Measurements from ENCODE around the gene KANSL1. TPM values are rescaled to one million over a fixed set of nuclear protein-coding genes. Genes with fewer than 3 reads are reported as not detected.

Gene KANSL1
- total RNA-seq, 1 experiment from 2014 or later, result 72.7 TPM

- no peak overlapping the region for H3K27ac Mint-ChIP-seq
- H3K4me3 Mint-ChIP-seq, result no peak overlapping the region
- ChIA-PET CTCF (interaction anchor here (4.0 kb wide), 1 partner anchor 14 kb away, joined by 35 read pairs; no protein-coding TSS in a partner anchor), POLR2A (no interaction called here)
- H3K27me3 Mint-ChIP-seq (ENCODE audit: low read depth), result 0 out of 2 replicates have a peak, but pooled peaks cover 2% of the 10 kb centered on the region
- ATAC-seq (no peak), DNase-seq (ENCODE audit: low spot score) (no peak)
- TF ChIP-seq ZNF512 (CRISPR knock-in tag; IDR thresholded peaks at IDR 0.05; ENCODE audit: borderline replicate concordance) (no peak), ZNF263 (CRISPR knock-in tag; IDR thresholded peaks at IDR 0.05; ENCODE audit: low read depth) (no peak), IRF2 (CRISPR knock-in tag; IDR thresholded peaks at IDR 0.05; ENCODE audit: borderline replicate concordance, low read depth) (no peak), RORB (CRISPR knock-in tag; IDR thresholded peaks at IDR 0.05) (no peak), EMX1 (CRISPR knock-in tag; IDR thresholded peaks at IDR 0.05) (no peak), HMGXB4 (CRISPR knock-in tag; IDR thresholded peaks at IDR 0.05) (no peak), NFE2L1 (CRISPR knock-in tag; IDR thresholded peaks at IDR 0.05) (no peak), CBFB (CRISPR knock-in tag; IDR thresholded peaks at IDR 0.05; ENCODE audit: low read depth) (no peak), IRF1 (CRISPR knock-in tag; IDR thresholded peaks at IDR 0.05) (no peak), MXD4 (CRISPR knock-in tag; IDR thresholded peaks at IDR 0.05; ENCODE audit: borderline replicate concordance) (no peak), CREM (CRISPR knock-in tag; IDR thresholded peaks at IDR 0.05) (no peak), NR3C1 (CRISPR knock-in tag; conservative IDR thresholded peaks at IDR 0.05; ENCODE audit: low read depth) (no peak), ZNF121 (CRISPR knock-in tag; IDR thresholded peaks at IDR 0.05) (no peak)
- TF ChIP-seq, protein P1, sequence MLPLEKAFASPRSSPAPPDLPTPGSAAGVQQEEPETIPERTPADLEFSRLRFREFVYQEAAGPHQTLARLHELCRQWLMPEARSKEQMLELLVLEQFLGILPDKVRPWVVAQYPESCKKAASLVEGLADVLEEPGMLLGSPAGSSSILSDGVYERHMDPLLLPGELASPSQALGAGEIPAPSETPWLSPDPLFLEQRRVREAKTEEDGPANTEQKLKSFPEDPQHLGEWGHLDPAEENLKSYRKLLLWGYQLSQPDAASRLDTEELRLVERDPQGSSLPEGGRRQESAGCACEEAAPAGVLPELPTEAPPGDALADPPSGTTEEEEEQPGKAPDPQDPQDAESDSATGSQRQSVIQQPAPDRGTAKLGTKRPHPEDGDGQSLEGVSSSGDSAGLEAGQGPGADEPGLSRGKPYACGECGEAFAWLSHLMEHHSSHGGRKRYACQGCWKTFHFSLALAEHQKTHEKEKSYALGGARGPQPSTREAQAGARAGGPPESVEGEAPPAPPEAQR (CRISPR knock-in tag; IDR thresholded peaks at IDR 0.05), result no peak
- TF ChIP-seq, protein P2, sequence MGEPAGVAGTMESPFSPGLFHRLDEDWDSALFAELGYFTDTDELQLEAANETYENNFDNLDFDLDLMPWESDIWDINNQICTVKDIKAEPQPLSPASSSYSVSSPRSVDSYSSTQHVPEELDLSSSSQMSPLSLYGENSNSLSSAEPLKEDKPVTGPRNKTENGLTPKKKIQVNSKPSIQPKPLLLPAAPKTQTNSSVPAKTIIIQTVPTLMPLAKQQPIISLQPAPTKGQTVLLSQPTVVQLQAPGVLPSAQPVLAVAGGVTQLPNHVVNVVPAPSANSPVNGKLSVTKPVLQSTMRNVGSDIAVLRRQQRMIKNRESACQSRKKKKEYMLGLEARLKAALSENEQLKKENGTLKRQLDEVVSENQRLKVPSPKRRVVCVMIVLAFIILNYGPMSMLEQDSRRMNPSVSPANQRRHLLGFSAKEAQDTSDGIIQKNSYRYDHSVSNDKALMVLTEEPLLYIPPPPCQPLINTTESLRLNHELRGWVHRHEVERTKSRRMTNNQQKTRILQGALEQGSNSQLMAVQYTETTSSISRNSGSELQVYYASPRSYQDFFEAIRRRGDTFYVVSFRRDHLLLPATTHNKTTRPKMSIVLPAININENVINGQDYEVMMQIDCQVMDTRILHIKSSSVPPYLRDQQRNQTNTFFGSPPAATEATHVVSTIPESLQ (CRISPR knock-in tag; IDR thresholded peaks at IDR 0.05), result no peak
- no peaks in the 10 kb centered on the region for H3K36me3 Mint-ChIP-seq
- peaks cover 5% of the 10 kb centered on the region for H3K9me3 Mint-ChIP-seq
- 0 out of 2 replicates have a peak, but pooled peaks cover 3% of the 10 kb centered on the region for H3K4me1 Mint-ChIP-seq
Measured at GRCh38 chr17:45985447-45985846, 207.8 kb downstream of the KANSL1 start.

DNA sequence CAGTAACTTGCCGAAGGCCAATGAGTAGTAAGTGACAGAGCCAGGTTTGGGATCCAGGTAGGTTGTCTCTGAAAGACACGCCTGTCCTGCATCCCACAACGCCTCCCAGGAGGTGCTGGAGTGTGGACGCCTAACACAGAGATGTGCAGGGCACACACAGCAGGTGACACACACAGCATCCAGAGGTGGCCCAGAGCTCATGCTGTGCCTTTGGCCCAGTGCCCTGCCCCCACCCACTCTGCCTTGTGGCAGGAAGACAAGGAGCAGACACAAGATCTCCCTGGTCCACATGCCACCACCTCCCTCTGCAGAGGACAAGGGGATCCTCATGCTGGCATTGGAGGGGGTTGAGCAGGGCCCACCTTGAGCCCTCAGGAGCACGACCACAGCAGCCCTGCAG lies 208.9 kb downstream of the KANSL1 start:
- no peak for ATAC-seq
- no peak overlapping the region for H3K4me3 Mint-ChIP-seq
- H3K4me1 Mint-ChIP-seq, result 0 out of 2 replicates have a peak, but pooled peaks cover 3% of the 10 kb centered on the region
- no peaks in the 10 kb centered on the region for H3K36me3 Mint-ChIP-seq
- ChIA-PET POLR2A (no interaction called here), CTCF (interaction anchor here (1.1 to 4.0 kb wide), 2 partner anchors 13 to 60 kb away, joined by 3 to 35 read pairs; no protein-coding TSS in a partner anchor)
- DNase-seq (ENCODE audit: low spot score), result no peak
- no peak overlapping the region for H3K27ac Mint-ChIP-seq
- no peaks in the 10 kb centered on the region for H3K27me3 Mint-ChIP-seq (ENCODE audit: low read depth)
- no peaks in the 10 kb centered on the region for H3K9me3 Mint-ChIP-seq
- TF ChIP-seq SP1 (CRISPR knock-in tag; conservative IDR thresholded peaks at IDR 0.05) (no peak), SMAD3 (CRISPR knock-in tag; IDR thresholded peaks at IDR 0.05; ENCODE audit: borderline replicate concordance) (no peak), ZNF138 (CRISPR knock-in tag; conservative IDR thresholded peaks at IDR 0.05) (no peak), STAT6 (CRISPR knock-in tag; conservative IDR thresholded peaks at IDR 0.05; ENCODE audit: low read depth) (no peak), JAZF1 (CRISPR knock-in tag; IDR thresholded peaks at IDR 0.05) (no peak), SMAD4 (CRISPR knock-in tag; IDR thresholded peaks at IDR 0.05) (no peak), KAT7 (CRISPR knock-in tag; IDR thresholded peaks at IDR 0.05; ENCODE audit: borderline replicate concordance) (no peak), MXD4 (CRISPR knock-in tag; IDR thresholded peaks at IDR 0.05; ENCODE audit: borderline replicate concordance) (no peak), NFATC4 (CRISPR knock-in tag; IDR thresholded peaks at IDR 0.05) (no peak), AR (CRISPR knock-in tag; IDR thresholded peaks at IDR 0.05) (no peak)

Data from WTC11 (cell line).